ENCODE results near the gene UQCC2.

GRCh38 chr6:33682341-33682740 lies 29.2 kb downstream of the UQCC2 start:
- no peak for TF ChIP-seq CTCF (IDR thresholded peaks at IDR 0.05)
- no peak for TF ChIP-seq JUND (IDR thresholded peaks at IDR 0.05)
- TF ChIP-seq RAD21 (IDR thresholded peaks at IDR 0.05; ENCODE audit: low read length) = no peak
- no peak for TF ChIP-seq CHD2 (IDR thresholded peaks at IDR 0.05; ENCODE audit: low read length, partially characterized antibody)
- no peak for TF ChIP-seq SIN3A (IDR thresholded peaks at IDR 0.05; ENCODE audit: borderline replicate concordance, low read depth, low read length)
- no peak for TF ChIP-seq EZH2phosphoT487 (IDR thresholded peaks at IDR 0.05; ENCODE audit: borderline replicate concordance, low read depth)
- no peak for TF ChIP-seq EP300 (IDR thresholded peaks at IDR 0.05; ENCODE audit: borderline replicate concordance in 1 of 2, low read depth in 1 of 2, low read length in 1 of 2)
- no peak for TF ChIP-seq RFX5 (IDR thresholded peaks at IDR 0.05; ENCODE audit: low read length)
- TF ChIP-seq REST (IDR thresholded peaks at IDR 0.05; ENCODE audit: low read depth, low read length) = no peak
- TF ChIP-seq POLR2AphosphoS5 (IDR thresholded peaks at IDR 0.05; ENCODE audit: low read depth, low read length) = no peak
- TF ChIP-seq TAF1 (IDR thresholded peaks at IDR 0.05; ENCODE audit: borderline replicate concordance, low read depth, low read length) = no peak
- TF ChIP-seq NRF1 (IDR thresholded peaks at IDR 0.05; ENCODE audit: low read depth, low read length) = no peak

Measured in SK-N-SH (cell line).